ENCODE measurements around the gene MAN1A2.
A peak's percentile ranks its signal among the peaks of the same experiment; 100 is the strongest.

The MAN1A2 gene

DNA sequence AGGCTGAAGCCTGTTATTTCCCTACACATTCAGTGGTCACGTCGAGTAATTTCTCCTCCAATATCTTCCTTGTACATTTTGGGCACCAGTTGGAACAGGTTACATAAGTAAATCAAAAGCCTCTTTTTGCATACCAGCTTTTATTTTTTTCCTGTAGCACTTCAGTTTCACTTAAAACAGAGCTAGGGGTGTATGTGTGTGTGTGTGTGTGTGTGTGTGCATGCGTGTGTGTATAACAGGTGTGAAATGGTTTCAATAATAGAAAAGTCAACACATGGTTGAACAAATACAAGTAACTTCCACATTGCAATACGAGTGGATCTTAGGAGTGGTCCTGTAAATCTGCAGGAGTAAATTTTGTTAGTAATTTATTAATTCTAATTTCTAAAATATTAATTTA is 3.0 kb upstream of the MAN1A2 start:
- H3K27ac ChIP-seq (ENCODE audit: low read depth, low read length) = no peak overlapping the region
- no peak overlapping the region for H3K4me2 ChIP-seq (ENCODE audit: low read length)
- peaks cover 32% of the 10 kb centered on the region for H3K79me2 ChIP-seq (ENCODE audit: control insufficient read depth, low read length)

DNA sequence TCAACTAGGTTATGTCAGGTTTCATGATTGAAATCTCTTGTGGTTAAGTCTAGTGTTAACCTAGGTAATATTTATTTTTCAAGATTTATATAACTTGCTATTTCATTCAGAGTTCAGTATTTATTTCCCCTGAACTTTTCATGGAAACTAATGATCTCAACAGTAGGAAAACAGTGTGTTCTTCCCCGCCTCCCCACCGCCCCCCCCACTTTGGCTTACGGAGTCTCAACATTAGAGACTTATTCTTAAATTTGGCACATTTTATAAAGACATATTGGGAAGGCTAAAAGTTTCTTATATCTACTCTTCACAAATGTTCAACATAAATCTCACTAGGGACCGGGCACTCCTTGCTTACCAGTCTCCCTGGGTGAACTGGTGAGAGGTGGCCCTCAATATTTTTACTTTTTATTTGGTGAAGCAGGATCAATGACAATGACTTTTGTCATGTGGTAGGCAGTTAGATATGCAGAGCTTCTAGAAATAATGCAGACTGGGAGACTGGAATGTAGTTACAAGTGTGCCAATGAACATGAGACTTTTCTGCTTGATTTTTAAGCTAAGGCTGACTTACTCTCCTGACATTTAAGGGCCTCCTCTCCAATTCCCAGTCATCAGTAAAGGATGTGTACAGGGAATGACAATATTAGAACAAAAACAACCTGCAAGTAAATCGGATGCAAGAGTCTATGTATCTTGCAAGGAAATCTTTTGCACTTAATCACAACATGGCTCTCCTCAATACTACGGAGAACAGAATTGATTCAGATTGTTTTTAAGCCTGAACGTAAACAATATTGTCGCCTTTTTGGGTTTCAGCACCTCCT is 1.7 kb upstream of the MAN1A2 start:
- Histone ChIP-seq H3F3A (ENCODE audit: control insufficient read depth, insufficient read depth) (no peaks in the 10 kb centered on the region), H3K79me2 (ENCODE audit: control insufficient read depth, low read length) (peaks cover 45% of the 10 kb centered on the region), H4K20me1 (ENCODE audit: control insufficient read depth, insufficient read depth, low read depth, low read length) (peaks cover 9% of the 10 kb centered on the region), H3K9me3 (ENCODE audit: control insufficient read depth, insufficient read depth, low read length) (no peaks in the 10 kb centered on the region), H3K27me3 (ENCODE audit: control insufficient read depth, low read length) (no peaks in the 10 kb centered on the region), H3K36me3 (ENCODE audit: control insufficient read depth, low read length) (peaks cover 2% of the 10 kb centered on the region; the same call in 1 of the 2 replicates), H3K9me2 (replicated peaks; ENCODE audit: control insufficient read depth, low read length) (no peaks in the 10 kb centered on the region), H3K4me1 (ENCODE audit: control insufficient read depth, low read length) (peaks cover 18% of the 10 kb centered on the region), H3K27ac (ENCODE audit: low read depth, low read length) (peak overlapping the region; percentile 68; the same call in 1 of the 2 replicates), H3K4me3 (ENCODE audit: low read length) (peak overlapping the region; percentile 85), H3K4me2 (ENCODE audit: low read length) (peak overlapping the region; percentile 82)
- TF ChIP-seq, protein P1, sequence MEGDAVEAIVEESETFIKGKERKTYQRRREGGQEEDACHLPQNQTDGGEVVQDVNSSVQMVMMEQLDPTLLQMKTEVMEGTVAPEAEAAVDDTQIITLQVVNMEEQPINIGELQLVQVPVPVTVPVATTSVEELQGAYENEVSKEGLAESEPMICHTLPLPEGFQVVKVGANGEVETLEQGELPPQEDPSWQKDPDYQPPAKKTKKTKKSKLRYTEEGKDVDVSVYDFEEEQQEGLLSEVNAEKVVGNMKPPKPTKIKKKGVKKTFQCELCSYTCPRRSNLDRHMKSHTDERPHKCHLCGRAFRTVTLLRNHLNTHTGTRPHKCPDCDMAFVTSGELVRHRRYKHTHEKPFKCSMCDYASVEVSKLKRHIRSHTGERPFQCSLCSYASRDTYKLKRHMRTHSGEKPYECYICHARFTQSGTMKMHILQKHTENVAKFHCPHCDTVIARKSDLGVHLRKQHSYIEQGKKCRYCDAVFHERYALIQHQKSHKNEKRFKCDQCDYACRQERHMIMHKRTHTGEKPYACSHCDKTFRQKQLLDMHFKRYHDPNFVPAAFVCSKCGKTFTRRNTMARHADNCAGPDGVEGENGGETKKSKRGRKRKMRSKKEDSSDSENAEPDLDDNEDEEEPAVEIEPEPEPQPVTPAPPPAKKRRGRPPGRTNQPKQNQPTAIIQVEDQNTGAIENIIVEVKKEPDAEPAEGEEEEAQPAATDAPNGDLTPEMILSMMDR (IDR thresholded peaks at IDR 0.05; ENCODE audit: low read depth, low read length, poor library complexity, severe bottlenecking) = no peak
- TF ChIP-seq EZH2phosphoT487 (IDR thresholded peaks at IDR 0.05; ENCODE audit: borderline replicate concordance, low read length) = no peak

More for the DNA sequence above, 3.0 kb upstream of the MAN1A2 start:
- Histone ChIP-seq H3K36me3 (ENCODE audit: control insufficient read depth, low read length) (peaks cover 2% of the 10 kb centered on the region; the same call in 1 of the 2 replicates), H3K9me2 (replicated peaks; ENCODE audit: control insufficient read depth, low read length) (no peaks in the 10 kb centered on the region), H3K4me3 (ENCODE audit: low read length) (no peak overlapping the region), H4K20me1 (ENCODE audit: control insufficient read depth, insufficient read depth, low read depth, low read length) (peaks cover 5% of the 10 kb centered on the region), H3F3A (ENCODE audit: control insufficient read depth, insufficient read depth) (no peaks in the 10 kb centered on the region), H3K27me3 (ENCODE audit: control insufficient read depth, low read length) (no peaks in the 10 kb centered on the region), H3K4me1 (ENCODE audit: control insufficient read depth, low read length) (peaks cover 15% of the 10 kb centered on the region), H3K9me3 (ENCODE audit: control insufficient read depth, insufficient read depth, low read length) (no peaks in the 10 kb centered on the region)
- TF ChIP-seq, protein P1 (IDR thresholded peaks at IDR 0.05; ENCODE audit: low read depth, low read length, poor library complexity, severe bottlenecking) = no peak
- TF ChIP-seq EZH2phosphoT487 (IDR thresholded peaks at IDR 0.05; ENCODE audit: borderline replicate concordance, low read length) = no peak

DNA sequence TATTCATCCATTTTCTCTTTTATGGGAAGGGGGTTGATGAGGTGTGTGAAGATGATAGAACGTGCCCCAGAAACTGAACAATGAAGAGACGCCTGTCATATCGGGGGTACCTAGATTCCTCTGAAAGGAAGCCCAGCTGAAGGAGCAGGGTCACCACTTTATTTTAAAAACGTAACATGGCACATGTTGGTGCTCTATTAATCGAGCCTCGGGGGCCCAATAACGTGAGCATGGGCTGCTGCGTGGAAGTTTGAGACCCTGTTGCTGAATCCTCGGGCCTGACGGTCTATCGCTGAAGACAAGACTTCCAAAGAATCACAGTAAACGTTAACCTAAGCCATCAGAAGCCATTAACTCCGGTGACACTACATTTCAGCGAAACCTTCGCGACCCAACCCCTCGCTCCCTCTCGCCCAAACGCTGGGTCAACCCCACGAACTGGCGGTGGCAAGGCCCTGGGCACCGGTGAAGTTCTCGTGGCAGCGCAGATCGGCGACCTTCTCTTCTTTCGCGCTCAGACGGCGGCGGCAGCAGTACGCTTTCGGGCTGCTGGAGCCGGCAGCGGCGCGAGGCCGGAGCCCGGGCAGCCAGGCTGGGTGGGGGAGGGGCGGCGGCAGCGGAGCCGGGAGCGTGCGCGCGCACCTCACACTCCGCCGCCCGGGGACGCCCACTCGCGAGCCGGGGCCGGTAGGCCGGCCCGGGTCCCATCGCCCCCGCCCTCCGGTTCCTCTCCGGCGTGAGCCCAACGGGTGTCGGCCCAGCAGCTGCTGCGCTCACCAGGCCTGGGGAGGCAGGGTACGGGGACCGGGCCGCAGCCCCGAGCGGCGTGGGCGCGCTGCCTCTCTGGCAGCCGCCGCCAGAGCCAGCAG is 838 bp upstream of the MAN1A2 start:
- H3K27me3 ChIP-seq (ENCODE audit: control insufficient read depth, low read length) = no peaks in the 10 kb centered on the region
- H3K4me3 ChIP-seq (ENCODE audit: low read length) = peak overlapping the region; percentile 85
- peaks cover 9% of the 10 kb centered on the region for H4K20me1 ChIP-seq (ENCODE audit: control insufficient read depth, insufficient read depth, low read depth, low read length)
- no peak for TF ChIP-seq EZH2phosphoT487 (IDR thresholded peaks at IDR 0.05; ENCODE audit: borderline replicate concordance, low read length)
- TF ChIP-seq, protein P1 (IDR thresholded peaks at IDR 0.05; ENCODE audit: low read depth, low read length, poor library complexity, severe bottlenecking) = no peak
- H3K36me3 ChIP-seq (ENCODE audit: control insufficient read depth, low read length) = peaks cover 2% of the 10 kb centered on the region; the same call in 1 of the 2 replicates
- peaks cover 54% of the 10 kb centered on the region for H3K79me2 ChIP-seq (ENCODE audit: control insufficient read depth, low read length)
- H3K27ac ChIP-seq (ENCODE audit: low read depth, low read length) = peak overlapping the region; percentile 68
- peaks cover 23% of the 10 kb centered on the region for H3K4me1 ChIP-seq (ENCODE audit: control insufficient read depth, low read length)
- peak overlapping the region; percentile 82 for H3K4me2 ChIP-seq (ENCODE audit: low read length)
- no peaks in the 10 kb centered on the region for H3K9me2 ChIP-seq (replicated peaks; ENCODE audit: control insufficient read depth, low read length)
- no peaks in the 10 kb centered on the region for H3K9me3 ChIP-seq (ENCODE audit: control insufficient read depth, insufficient read depth, low read length)
- no peaks in the 10 kb centered on the region for H3F3A ChIP-seq (ENCODE audit: control insufficient read depth, insufficient read depth)
